Islet of Langerhans (tissue), 1 donor: ENCODE measurements around the gene EED.
A peak's percentile ranks its signal among the peaks of the same experiment; 100 is the strongest.
"Not testable (repeated sequence)": the region's sequence is repeated elsewhere in the genome, so short reads cannot be mapped to it uniquely, and the experiment has no call there.

ENCODE experiments used
- FAIRE-seq: peaks from one replicate; lab custom pipeline; 2011; peaks lifted over from hg19 to GRCh38; lab: Jason Lieb, UNC

Gene EED

GRCh38 chr11:86219311-86220193, 25.0 kb upstream of the EED start:
- no peak for FAIRE-seq

GRCh38 chr11:86220653-86221052, 23.9 kb upstream of the EED start:
- FAIRE-seq = no peak

GRCh38 chr11:86222081-86222480, 22.5 kb upstream of the EED start:
- FAIRE-seq = no peak

- FAIRE-seq = not testable (repeated sequence)
These were observed 20.0 kb upstream of the EED start for GRCh38 chr11:86224575-86224974.

- FAIRE-seq = not testable (repeated sequence)
These were observed 19.2 kb upstream of the EED start for GRCh38 chr11:86225344-86225743.

- no peak for FAIRE-seq
These were observed 16.1 kb upstream of the EED start for GRCh38 chr11:86228269-86229038.

- FAIRE-seq = not testable (repeated sequence)
These were observed 15.6 kb upstream of the EED start for GRCh38 chr11:86229039-86229330.

GRCh38 chr11:86230179-86230804, 14.3 kb upstream of the EED start:
- FAIRE-seq = no peak

GRCh38 chr11:86230921-86231434, 13.6 kb upstream of the EED start:
- no peak for FAIRE-seq

- no peak for FAIRE-seq
These were observed 12.0 kb upstream of the EED start for GRCh38 chr11:86232556-86232955.

- no peak for FAIRE-seq
These were observed 9.6 kb upstream of the EED start for GRCh38 chr11:86234831-86235461.

- no peak for FAIRE-seq
These were observed 7.2 kb upstream of the EED start for GRCh38 chr11:86237267-86237804.

GRCh38 chr11:86240164-86240563, 4.4 kb upstream of the EED start:
- FAIRE-seq = no peak

GRCh38 chr11:86241956-86242535, 2.5 kb upstream of the EED start:
- FAIRE-seq = no peak

- no peak for FAIRE-seq
These were observed 1.2 kb upstream of the EED start for GRCh38 chr11:86243396-86243795.

GRCh38 chr11:86244063-86244521, 461 bp upstream of the EED start:
- peak; percentile 38 for FAIRE-seq

- no peak for FAIRE-seq
These were observed 1.1 kb downstream of the EED start for GRCh38 chr11:86245369-86246292.

GRCh38 chr11:86246293-86246675, 1.7 kb downstream of the EED start:
- no peak for FAIRE-seq

GRCh38 chr11:86247608-86248007, 3.1 kb downstream of the EED start:
- FAIRE-seq = no peak

GRCh38 chr11:86248609-86249008, 4.1 kb downstream of the EED start:
- FAIRE-seq = no peak
